Stimulated activated CD4-positive, alpha-beta T cell treated with anti-CD3 and anti-CD28 coated beads, TNF-alpha, amount 100 ng/mL, for 24 hours (primary cell): ENCODE data around the gene NEK5.
"Not testable (repeated sequence)": the region's sequence is repeated elsewhere in the genome, so short reads cannot be mapped to it uniquely, and the experiment has no call there.

ENCODE experiments used
- DNase-seq, 3 experiments: peaks; one replicate each; pipeline ENCODE4 v3.0.0-alpha.2; 2020; ENCODE audit warnings: low read depth in 3 of 3

The NEK5 gene

DNA sequence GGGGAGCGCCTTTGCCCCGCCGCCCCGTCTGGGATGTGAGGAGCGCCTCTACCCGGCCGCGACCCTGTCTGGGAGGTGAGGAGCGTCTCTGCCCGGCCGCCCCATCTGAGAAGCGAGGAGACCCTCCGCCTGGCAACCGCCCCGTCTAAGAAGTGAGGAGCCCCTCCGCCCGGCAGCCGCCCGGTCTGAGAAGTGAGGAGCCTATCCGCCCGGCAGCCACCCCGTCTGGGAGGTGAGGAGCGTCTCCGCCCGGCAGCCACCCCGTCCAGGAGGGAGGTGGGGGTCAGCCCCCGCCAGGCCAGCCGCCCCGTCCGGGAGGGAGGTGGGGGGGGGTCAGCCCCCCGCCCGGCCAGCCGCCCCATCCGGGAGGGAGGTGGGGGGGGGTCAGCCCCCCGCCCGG lies 49.0 kb downstream of the NEK5 start:
- DNase-seq = not testable (repeated sequence)

DNA sequence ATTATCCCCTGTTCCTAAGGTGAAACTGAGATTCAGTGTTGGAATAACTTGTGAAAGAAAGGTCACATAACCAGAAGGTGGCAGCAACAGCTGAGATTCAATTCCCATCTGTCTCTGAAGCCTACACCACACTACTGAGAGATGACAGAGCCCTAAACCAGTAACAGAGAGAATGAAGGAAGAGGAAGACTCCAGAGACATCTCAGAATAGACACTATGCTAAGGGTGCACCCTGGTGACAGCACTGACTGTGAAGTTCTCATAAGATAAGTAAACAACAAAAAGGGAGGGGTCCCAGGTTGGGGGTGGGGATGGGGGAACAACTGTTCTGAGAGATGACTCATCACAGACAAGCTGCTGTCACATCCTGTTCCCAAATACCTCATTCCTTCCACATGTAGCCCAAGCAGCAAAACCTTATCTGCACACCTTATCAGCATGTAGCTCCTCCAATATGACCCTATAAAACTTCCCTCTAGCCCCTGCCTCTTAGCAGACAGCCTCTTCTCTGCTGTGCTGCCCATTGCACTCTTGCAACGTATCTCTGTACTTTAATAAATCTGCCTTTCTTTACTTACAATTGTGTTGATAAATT lies 57.8 kb downstream of the NEK5 start:
- DNase-seq = peak in 1 of 3 experiments; percentile 12

DNA sequence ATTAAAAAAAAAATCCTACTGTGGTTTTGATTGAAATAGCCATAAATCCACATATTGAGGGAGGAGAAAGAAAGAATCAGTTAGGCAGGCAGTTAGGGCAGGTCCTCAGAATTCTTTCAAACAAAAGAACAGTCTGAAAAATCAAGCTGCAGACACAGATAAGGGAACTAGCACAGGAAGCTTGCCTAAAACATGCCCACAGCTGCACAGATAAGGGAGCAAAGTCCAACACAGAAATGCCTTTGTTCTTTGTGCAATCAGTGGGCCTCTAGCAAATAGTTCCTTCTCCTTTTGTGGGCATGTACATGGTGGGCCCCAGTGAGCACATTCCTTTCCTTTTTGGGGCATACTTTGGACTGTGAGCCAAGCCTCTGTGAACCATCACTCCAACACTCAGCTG lies 61.6 kb downstream of the NEK5 start:
- no peak for DNase-seq

DNA sequence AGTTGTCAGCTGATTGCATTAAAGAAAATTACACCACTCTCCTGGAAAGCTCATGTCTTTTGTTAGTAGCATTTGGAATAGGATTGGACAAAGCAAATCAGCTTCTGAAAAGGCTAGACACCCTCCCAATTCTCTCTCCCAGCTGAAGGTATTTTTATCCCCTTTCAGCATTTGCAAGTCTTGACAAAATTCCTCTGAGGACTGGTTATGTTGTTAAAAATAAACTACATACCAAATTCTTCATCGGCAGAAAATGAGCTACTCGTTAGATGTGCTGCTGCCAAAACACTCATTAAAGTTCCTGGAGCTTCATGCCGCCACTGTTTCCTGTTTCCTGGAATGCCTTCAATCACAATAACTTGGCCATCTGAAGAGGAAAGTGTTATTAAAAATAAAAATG lies 67.3 kb downstream of the NEK5 start:
- no peak for DNase-seq

DNA sequence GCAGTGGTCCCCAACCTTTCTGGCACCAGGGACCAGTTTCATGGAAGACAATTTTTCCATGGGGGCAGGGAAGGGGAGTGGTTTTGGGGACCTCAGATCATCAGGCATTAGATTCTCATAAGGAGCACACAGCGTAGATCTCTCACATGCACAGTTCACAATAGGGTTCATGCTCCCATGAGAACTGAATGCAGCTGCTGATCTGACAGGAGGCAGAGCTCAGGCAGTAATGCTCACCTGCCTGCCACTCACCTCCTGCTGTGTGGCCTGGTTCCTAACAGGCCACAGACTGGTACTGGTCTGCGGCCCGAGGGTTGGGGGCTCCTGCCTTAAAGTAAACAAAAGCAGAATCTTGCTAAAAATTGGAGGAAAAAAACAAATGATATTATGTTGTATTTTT lies 67.8 kb downstream of the NEK5 start:
- not testable (repeated sequence) for DNase-seq

DNA sequence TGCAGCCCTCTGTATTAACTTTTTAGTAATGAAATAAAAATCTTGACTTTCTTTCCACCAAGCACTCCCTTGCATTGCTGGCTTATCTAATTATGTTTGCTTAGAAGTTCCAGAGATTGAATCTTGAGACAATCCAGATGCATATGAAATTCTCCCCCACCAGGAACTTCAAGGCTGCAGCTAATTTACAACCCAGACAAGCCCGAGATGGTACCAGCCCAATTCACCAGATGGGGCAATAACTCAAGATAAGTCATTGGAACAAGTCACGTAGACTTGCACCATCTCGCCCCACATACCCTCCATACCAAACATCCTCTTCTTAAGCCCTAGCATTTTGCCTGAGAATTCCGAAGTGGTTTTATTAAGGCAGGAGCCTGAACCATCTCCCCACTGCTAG lies 75.4 kb downstream of the NEK5 start:
- no peak for DNase-seq

DNA sequence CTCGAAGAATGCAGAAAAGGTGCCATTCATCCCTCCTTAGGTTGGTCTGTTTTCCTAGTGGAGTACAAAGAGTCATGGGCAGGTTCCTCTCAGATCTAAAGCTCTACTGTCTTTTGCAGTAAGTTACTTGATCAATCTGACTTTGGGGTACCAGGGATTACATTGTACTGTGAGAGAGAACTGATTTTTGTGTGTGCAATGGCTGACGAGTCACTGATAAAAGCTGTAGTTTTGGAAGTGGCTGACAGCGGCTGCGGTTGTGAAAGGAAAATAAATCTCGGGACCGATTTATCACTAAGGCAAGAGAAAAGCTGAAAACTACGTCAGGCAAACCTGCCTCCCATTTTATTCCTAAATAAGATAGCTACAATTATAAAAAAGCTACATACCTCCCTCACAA lies 77.5 kb downstream of the NEK5 start:
- no peak for DNase-seq

DNA sequence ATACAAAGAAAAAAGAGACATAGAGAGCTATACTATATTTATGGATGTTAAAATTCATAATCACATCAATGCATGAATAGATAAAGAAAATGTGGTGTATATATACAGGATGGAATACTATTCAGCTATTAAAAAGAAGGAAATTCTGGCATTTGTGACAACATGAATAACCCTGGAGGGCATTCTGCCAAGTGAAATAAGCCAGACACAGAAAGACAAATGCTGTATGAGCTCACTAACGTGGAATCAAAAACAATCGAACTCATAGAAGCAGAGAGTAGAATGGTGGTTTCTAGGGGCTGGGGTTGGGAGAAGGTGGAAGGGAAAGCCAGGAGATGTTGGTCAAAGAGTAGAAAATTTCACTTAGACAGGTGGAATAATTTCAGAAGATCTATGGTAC lies 80.4 kb downstream of the NEK5 start:
- no peak for DNase-seq

DNA sequence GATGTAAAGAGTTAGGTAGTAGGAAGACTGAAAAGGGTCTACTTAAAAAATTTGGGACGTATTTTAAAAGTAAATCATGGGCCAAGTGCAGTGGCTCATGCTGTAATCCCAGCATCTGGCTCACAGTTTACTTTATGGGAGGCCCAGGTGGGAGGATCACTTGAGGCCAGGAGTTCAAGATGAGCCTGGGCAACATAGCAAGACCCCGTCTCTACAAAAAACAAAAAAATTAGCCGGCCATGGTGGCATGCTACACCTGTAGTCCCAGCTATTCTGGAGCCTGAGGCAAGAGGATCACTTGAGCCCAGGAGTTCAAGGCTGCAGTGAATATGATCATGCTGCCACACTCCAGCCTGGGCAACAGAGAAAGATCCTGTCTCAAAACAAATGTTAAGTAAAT lies 81.4 kb downstream of the NEK5 start:
- DNase-seq = no peak

DNA sequence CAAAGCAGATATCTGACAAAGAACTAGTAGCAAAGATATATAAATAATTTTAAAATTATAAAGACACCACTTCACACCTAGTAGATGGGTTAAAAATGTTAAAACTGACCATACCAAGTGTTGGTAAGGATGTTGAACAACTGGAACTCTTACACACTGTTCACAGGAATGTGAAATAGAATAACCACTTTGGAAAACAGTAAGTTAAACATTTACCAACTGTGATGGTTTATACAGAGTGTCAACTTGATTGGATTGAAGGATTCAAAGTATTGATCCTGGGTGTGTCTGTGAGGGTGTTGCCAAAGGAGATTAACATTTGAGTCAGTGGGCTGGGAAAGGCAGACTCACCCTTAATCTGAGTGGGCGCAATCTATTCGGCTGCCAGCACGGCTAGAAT lies 85.2 kb downstream of the NEK5 start:
- no peak for DNase-seq

DNA sequence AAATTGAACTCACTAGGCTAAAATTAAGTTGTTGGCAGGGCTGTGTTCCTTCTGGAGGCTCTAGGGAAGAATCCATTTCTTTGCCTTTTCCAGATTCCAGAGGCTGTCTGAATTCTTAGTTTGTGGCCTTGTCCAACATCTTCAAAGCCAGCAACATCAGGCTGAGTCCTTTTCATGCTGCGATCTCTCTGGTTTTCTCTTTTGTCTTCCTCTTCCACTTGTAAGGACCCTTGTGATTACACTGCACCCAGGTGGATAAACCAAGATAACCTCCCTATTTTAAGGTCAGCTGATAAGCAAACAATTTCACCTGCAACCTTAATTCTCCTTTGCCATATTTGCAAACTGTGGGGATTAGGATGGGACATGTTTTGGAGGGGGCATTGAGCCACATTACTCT lies 92.8 kb downstream of the NEK5 start:
- no peak for DNase-seq

DNA sequence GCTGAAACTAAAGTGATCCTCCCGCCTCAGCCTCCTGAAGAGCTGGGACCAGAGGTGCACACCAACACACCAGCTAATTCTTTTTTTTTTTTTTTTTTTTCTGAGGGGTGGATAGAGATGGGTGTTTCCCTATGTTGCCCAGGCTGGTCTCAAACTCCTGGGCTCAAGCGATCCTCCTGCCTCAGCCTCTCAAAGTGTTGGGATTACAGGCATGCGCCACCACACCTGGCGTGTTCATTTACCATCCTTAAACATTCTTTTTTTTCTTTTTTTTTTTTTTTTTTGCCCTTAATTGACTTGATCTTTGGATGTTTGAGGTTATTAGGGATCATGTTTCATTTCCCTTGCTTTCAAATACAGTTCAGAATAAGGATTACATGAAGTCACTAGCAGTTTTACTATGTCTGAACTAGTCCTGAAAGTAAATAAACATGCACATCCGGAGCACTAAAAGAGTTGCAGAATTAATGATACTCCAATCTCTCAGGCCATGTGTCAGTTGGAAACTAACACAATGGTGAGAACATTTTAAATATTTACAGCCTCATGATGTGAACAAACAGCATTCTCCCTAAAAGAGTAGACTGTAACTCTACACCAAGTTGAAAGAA lies 94.2 kb downstream of the NEK5 start:
- DNase-seq = no peak

DNA sequence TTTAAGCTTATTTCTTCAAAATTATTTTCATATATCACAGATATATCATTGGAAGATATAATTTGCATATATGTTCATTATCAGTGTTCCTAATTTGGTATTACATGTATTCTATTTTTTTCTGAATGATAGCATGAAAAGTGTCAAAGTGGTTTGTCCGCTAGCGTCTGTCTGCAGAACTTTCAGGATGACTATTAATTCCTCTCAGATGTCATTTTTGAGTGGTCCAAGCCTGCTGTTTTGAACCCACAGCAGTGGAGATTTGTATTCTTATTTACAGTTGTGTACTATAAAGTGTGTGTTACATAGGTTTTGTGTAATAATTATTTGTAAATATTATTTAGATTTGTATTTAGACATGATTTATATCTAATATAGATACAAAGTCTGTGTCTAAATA lies 95.8 kb downstream of the NEK5 start:
- DNase-seq = no peak

DNA sequence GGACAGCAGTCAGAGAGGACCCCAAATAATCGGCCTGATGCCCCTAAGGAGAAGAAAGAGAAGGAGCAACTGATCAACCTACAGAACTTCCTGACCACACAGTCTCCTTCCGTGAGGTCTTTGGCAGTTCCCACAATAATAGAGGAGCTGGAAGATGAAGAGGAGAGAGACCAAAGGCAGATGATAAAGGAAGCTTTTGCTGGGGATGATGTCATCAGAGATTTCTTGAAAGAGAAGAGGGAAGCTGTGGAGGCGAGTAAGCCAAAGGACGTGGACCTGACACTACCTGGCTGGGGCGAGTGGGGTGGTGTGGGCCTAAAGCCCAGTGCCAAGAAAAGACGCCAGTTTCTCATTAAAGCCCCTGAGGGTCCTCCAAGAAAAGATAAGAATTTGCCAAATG lies 98.5 kb downstream of the NEK5 start:
- DNase-seq = not testable (repeated sequence)

DNA sequence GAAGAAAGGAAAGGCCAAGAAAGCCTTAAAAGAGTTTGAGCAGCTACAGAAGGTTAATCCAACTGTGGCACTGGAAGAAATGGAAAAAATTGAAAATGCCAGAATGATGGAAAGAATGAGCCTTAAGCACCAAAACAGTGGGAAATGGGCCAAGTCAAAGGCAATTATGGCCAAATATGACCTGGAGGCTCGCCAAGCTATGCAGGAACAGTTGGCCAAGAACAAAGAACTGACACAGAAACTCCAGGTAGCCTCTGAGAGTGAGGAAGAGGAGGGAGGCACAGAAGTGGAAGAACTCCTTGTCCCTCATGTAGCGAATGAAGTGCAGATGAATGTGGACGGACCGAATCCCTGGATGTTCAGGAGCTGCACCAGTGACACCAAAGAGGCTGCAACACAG lies 99.3 kb downstream of the NEK5 start:
- no peak for DNase-seq

DNA sequence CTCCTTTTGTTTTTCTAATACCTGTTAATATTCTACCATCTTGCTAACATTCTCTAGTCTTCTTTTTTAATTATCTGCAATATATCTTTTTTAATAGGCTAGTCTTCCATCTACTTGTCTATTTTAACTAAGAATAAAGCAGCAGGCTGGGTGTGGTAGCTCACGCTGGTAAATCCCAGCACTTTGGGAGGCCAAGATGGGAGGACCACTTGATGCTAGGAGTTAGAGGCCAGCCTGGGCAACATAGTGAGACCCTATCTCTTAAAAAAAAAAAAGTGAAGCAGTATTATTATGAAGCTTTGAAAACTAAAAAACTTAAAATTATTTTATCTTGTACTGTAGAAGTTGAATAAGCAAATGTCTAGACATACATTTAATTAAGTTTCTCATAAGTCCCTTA lies 101.0 kb downstream of the NEK5 start:
- DNase-seq = no peak

DNA sequence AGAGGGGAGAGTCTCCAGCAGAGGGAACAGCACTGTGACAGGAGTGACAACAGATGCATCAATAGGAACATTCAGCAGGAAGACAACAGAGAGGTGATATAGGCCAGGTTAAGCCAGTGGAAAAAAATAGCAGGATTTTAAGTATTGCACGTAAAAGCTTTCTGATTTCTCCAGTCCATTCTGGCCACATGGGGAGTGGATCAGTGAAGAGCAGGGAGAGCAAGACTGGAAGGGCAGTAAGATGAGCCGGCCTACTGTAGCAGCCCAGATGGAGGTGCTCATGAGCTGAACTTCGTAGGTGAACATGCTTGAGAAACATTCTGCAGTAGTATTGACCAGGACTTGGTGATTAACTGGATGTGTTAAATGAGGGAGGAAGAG lies 102.6 kb downstream of the NEK5 start:
- DNase-seq = no peak

DNA sequence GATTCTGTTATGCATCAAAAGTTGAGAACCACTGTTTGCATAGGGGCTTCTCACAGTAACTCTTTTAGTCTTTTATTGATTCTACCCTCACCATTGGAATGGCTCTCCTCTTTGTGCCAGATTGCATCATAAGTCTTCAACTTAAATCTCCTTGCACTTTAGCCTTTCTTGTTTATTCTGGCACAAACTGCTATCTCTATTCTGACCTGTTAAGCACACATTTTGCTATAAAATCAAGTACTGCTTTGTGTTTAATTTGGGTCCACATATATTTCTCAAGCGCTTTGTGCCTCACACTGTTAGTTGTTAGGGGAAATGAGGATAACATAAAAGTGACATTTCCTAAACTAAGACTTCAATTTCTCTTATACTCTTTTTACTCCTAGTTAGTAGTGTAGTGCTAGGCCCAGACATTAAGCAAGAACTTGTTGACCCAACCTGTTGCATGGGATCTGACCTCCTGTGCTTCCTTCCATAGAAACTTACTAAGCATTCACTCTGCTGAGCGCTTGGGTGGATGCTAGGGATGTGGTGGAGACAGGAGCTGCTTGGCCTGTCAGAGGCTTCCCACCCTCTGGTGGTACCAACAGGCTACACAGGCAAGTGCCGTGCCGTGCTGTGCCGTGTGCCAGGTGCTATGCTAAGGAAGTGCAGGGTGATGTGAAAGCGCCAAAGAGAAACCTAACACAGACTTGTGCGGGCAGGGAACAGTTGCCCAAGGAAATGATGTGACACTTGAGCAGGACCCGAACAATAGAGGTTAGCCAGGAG lies 103.2 kb downstream of the NEK5 start:
- no peak for DNase-seq

DNA sequence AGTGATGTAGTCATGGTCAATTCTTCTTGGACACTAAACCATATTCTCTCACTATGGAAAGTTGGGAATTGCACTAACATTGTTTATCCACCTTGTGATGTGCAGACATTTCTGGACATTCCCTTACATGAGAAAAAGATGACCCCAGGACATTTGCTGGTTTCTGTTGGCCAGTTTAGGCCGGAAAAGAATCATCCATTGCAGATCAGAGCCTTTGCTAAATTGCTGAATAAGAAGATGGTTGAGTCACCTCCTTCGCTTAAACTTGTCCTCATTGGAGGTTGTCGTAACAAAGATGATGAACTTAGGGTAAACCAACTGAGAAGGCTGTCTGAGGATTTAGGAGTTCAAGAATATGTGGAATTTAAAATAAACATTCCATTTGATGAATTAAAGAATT lies 104.4 kb downstream of the NEK5 start, which contains the start of gene UTP14C:
TSS of gene UTP14C (plus strand) at position 211 of the 400 bp plus-strand sequence. CDS start 4,114 bp downstream, outside the sequence.
- DNase-seq = no peak

DNA sequence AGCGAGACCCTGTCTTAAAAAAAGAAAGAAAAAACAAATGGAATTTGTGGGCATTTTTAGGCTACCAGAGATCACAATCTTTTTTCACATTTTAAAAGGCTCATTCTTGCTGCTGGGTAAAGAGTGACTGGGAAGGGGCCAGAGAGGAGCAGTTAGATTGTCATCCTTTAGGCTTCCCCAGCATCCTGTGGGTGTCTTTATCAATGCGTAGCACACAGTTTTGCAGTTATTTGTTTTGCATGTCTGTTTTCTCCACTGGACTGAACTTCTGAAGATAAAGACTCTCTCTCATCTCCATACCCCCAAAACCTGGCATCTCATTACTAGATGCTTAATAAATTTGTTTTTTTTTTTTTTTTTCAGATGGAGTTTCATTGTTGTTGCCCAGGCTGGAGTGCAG lies 106.5 kb downstream of the NEK5 start:
- DNase-seq = no peak

DNA sequence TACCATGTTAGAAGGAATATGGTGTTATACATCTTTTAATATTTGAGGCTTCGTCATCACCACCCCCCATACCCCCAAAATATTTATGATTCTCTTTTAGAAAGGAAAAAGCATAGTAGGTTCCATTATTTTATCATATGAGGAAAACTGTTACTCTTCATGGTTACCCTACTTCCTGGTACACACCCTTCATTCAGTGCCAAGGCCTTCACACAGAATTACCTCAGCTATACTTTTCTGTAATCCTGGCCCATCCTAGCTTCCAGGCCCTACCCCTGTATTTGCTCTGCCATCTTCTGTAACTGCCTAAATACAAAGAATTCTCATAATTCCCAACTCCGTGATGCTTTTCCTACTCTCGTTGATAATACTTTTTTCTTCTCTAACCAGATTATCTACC lies 108.7 kb downstream of the NEK5 start:
- DNase-seq = no peak

DNA sequence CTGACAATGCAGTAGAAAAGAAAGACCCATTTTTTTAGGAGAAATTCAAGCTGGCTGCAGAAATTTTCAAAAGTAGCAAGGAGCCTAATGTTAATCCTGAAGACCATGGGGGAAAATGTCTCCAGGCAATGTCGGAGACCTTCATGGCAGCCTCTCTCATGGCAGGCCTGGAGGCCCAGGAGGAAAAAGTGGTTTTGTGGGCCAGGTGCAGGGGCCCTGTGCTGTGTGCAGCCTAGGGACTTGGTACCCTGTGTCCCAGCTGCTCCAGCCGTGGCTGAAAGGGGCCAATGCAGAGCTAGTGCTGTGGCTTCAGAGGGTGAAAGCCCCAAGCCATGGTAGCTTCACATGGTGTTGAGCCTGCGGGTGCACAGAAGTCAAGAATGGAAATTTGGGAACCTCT lies 112.6 kb downstream of the NEK5 start:
- no peak for DNase-seq

DNA sequence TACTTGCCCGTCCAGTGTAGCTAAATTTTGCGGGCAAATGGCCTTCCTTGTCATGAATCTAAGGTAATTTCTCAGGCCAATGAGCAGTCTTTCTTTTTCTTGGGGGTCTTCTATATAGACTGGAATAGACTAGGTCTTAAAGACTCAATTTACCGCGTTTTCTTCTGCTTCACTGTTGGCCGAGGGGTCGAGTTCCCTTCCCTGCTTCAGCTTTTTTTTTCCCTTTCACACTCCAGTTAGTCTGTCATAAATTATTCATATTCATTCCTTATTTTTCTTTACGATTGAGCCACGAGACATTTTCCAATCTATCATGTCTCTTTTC lies 116.4 kb downstream of the NEK5 start:
- DNase-seq = no peak
